K562 (cell line): Measurements from ENCODE around the gene PDE11A. TPM values are rescaled to one million over a fixed set of nuclear protein-coding genes. Genes with fewer than 3 reads are reported as not detected.

Source experiments
- ARHGAP35 ChIP-seq: fragments of 450-650 bp; IDR thresholded peaks from 2 replicates; pipeline ENCODE4 v1.6.1; 2018; ENCODE audit not compliant: partially characterized antibody
- ATF1 ChIP-seq, 2 experiments: fragments of 450-650 bp in 1 of 2; IDR thresholded peaks; 2 replicates each; pipeline ENCODE4 v1.6.1; 2016; ENCODE audit warnings: missing compliant biosample characterization in 1 of 2, missing genetic modification characterization in 1 of 2
- CBFA2T2 ChIP-seq: fragments of 450-650 bp; conservative IDR thresholded peaks from 2 replicates; pipeline ENCODE4 v1.6.1; 2017; ENCODE audit warnings: mild to moderate bottlenecking
- CTCF ChIP-seq, 3 experiments: IDR thresholded peaks in 2 of 3; conservative IDR thresholded peaks in 1 of 3; 2 replicates each; pipeline ENCODE4 v1.5.1; 2011 to 2012; ENCODE audit warnings: low read length in 3 of 3, mild to moderate bottlenecking in 3 of 3, control low read depth in 2 of 3, improper control_type of control experiment in 1 of 3, inconsistent platforms in 1 of 3, low read depth in 1 of 3, mixed read lengths in 1 of 3, moderate library complexity in 1 of 3; ENCODE audit not compliant: insufficient read depth in 2 of 3
- HDAC6 ChIP-seq: IDR thresholded peaks from 2 replicates; pipeline ENCODE4 v1.6.1; 2012; ENCODE audit warnings: low read depth, mild to moderate bottlenecking, control low read depth, inconsistent platforms, low read length, moderate library complexity
- JUND ChIP-seq, 2 experiments: IDR thresholded peaks; 2 replicates in 1 of 2; 3 replicates in 1 of 2; pipeline ENCODE4 v1.6.1; 2011; ENCODE audit warnings: borderline replicate concordance in 2 of 2, low read depth in 2 of 2, low read length in 2 of 2, improper control_type of control experiment in 1 of 2, missing biosample characterization in 1 of 2, missing genetic modification characterization in 1 of 2, missing genetic modification reagents in 1 of 2
- TBL1XR1 ChIP-seq, 2 experiments: IDR thresholded peaks; 2 replicates each; pipeline ENCODE4 v1.6.1; 2012; ENCODE audit warnings: improper control_type of control experiment in 2 of 2, low read length in 2 of 2, mild to moderate bottlenecking in 1 of 2
- polyA plus RNA-seq, 8 experiments: library from polyadenylated mRNA; depleted of rRNA in 4 of 8; stranded (reverse) in 5 of 8; unstranded in 3 of 8; fragments of >200 nt; fragmentation: Nextera tagmentation in 2 of 8; fragmentation: Illumina TruSeq in 1 of 8; extraction: Ambion mirVana in 2 of 8; extraction: Trizol in 1 of 8; gene quantifications; 2 replicates each; pipeline versions ENCODE4 v1.2.1 to v1.2.3, GENCODE V29; 2011 to 2014; ENCODE audit warnings: inconsistent platforms in 1 of 8, missing spikeins in 1 of 8
- total RNA-seq, 7 experiments: library from RNA; depleted of rRNA in 6 of 7; stranded (reverse); fragments of >200 nt in 6 of 7; fragmentation: Illumina TruSeq in 2 of 7; extraction: Trizol in 2 of 7; gene quantifications; 2 replicates each; pipeline versions ENCODE4 v1.2.1 to v1.2.3, GENCODE V29; 2011 to 2021; ENCODE audit warnings: low replicate concordance in 1 of 7
- TF ChIP-seq, protein P1 (sequence below): fragments of 250-450 bp; sonication (Bioruptor Pico); IDR thresholded peaks from 2 replicates; pipeline ENCODE4 v1.4.0; 2020
- TF ChIP-seq, protein P2 (sequence below), 2 experiments: fragments of 450-650 bp; formaldehyde crosslinking in 1 of 2; IDR thresholded peaks; 2 replicates each; pipeline versions ENCODE4 v1.4.0 to v1.6.1; 2014 to 2020; ENCODE audit warnings: mild to moderate bottlenecking in 2 of 2, borderline replicate concordance in 1 of 2, low read depth in 1 of 2

Gene PDE11A
- total and polyA plus RNA-seq, 9 of the 15 experiments (the other 6 are each of a cell fraction or from before 2014, with no cell fraction given): 3.2 to 22.1 (median 5.7) TPM

DNA sequence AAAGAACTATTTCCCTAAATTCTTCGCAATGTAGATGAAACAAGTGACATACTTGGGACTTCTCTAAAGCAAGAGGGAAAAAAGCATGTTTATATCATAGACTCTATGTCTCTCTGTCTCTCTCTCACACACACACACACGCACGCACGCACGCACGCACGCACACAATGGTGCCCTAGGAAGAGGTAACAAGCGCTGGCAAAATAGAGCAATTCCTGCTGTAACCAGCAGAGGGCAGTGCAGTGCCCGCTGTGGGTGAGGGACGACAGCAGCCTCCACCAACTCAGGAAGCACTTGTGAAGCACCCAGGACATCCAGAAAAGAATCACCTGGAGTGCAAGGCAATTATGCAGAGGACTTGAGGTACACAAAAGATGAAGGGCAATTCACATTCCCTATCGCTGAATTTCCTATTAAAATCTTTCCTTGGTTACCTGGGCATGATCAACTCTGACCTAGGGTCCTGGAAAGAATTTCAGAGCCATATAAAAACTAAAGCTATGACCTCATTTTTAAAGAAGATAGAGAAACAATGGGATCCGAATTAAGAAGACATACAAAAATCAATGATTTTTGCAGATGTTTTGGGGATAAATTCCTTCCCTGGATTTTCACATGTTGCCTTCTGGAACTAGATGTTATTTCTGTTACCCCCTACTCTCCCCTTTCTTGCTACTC is 166.4 kb downstream of the PDE11A start (continued):
- TF ChIP-seq, protein P1, sequence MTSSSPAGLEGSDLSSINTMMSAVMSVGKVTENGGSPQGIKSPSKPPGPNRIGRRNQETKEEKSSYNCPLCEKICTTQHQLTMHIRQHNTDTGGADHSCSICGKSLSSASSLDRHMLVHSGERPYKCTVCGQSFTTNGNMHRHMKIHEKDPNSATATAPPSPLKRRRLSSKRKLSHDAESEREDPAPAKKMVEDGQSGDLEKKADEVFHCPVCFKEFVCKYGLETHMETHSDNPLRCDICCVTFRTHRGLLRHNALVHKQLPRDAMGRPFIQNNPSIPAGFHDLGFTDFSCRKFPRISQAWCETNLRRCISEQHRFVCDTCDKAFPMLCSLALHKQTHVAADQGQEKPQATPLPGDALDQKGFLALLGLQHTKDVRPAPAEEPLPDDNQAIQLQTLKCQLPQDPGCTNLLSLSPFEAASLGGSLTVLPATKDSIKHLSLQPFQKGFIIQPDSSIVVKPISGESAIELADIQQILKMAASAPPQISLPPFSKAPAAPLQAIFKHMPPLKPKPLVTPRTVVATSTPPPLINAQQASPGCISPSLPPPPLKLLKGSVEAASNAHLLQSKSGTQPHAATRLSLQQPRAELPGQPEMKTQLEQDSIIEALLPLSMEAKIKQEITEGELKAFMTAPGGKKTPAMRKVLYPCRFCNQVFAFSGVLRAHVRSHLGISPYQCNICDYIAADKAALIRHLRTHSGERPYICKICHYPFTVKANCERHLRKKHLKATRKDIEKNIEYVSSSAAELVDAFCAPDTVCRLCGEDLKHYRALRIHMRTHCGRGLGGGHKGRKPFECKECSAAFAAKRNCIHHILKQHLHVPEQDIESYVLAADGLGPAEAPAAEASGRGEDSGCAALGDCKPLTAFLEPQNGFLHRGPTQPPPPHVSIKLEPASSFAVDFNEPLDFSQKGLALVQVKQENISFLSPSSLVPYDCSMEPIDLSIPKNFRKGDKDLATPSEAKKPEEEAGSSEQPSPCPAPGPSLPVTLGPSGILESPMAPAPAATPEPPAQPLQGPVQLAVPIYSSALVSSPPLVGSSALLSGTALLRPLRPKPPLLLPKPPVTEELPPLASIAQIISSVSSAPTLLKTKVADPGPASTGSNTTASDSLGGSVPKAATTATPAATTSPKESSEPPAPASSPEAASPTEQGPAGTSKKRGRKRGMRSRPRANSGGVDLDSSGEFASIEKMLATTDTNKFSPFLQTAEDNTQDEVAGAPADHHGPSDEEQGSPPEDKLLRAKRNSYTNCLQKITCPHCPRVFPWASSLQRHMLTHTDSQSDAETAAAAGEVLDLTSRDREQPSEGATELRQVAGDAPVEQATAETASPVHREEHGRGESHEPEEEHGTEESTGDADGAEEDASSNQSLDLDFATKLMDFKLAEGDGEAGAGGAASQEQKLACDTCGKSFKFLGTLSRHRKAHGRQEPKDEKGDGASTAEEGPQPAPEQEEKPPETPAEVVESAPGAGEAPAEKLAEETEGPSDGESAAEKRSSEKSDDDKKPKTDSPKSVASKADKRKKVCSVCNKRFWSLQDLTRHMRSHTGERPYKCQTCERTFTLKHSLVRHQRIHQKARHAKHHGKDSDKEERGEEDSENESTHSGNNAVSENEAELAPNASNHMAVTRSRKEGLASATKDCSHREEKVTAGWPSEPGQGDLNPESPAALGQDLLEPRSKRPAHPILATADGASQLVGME (CRISPR knock-in tag): no peak
- TF ChIP-seq JUND (IDR thresholded peaks at IDR 0.05; ENCODE audit: borderline replicate concordance, low read depth, low read length): peak; percentile 41; the same call in 1 of the 2 replicates
- no peak for TF ChIP-seq JUND (tag; IDR thresholded peaks at IDR 0.05; ENCODE audit: borderline replicate concordance, low read depth, low read length)
- 0 out of 4 replicates have a peak, but pooled peaks of 1 of the 2 experiments have one; percentile 17 for TF ChIP-seq TBL1XR1 (IDR thresholded peaks at IDR 0.05; ENCODE audit: low read length in 2 of 2)
- no peak for TF ChIP-seq ARHGAP35
- no peak for TF ChIP-seq ATF1 (CRISPR knock-in tag; IDR thresholded peaks at IDR 0.05)
- peak; percentile 54; the same call in 1 of the 2 replicates for TF ChIP-seq ATF1 (tag; IDR thresholded peaks at IDR 0.05)
- TF ChIP-seq CTCF (IDR thresholded peaks at IDR 0.05 in 2 of 3, conservative IDR thresholded peaks at IDR 0.05 in 1 of 3; ENCODE audit: insufficient read depth in 2 of 3, low read depth in 1 of 3, low read length in 3 of 3): peak; percentile 85 to 98 (median 89)
- TF ChIP-seq, protein P2, sequence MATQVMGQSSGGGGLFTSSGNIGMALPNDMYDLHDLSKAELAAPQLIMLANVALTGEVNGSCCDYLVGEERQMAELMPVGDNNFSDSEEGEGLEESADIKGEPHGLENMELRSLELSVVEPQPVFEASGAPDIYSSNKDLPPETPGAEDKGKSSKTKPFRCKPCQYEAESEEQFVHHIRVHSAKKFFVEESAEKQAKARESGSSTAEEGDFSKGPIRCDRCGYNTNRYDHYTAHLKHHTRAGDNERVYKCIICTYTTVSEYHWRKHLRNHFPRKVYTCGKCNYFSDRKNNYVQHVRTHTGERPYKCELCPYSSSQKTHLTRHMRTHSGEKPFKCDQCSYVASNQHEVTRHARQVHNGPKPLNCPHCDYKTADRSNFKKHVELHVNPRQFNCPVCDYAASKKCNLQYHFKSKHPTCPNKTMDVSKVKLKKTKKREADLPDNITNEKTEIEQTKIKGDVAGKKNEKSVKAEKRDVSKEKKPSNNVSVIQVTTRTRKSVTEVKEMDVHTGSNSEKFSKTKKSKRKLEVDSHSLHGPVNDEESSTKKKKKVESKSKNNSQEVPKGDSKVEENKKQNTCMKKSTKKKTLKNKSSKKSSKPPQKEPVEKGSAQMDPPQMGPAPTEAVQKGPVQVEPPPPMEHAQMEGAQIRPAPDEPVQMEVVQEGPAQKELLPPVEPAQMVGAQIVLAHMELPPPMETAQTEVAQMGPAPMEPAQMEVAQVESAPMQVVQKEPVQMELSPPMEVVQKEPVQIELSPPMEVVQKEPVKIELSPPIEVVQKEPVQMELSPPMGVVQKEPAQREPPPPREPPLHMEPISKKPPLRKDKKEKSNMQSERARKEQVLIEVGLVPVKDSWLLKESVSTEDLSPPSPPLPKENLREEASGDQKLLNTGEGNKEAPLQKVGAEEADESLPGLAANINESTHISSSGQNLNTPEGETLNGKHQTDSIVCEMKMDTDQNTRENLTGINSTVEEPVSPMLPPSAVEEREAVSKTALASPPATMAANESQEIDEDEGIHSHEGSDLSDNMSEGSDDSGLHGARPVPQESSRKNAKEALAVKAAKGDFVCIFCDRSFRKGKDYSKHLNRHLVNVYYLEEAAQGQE (IDR thresholded peaks at IDR 0.05; ENCODE audit: borderline replicate concordance): peak; percentile 47; the same call in 1 of the 2 replicates
- TF ChIP-seq, protein P2 (CRISPR knock-in tag; IDR thresholded peaks at IDR 0.05; ENCODE audit: low read depth): no peak
- TF ChIP-seq CBFA2T2: no peak
- TF ChIP-seq HDAC6: no peak
